Activated CD4-positive, alpha-beta memory T cell treated with anti-CD3 and anti-CD28 coated beads for 36 hours (primary cell): ENCODE results near the gene ACOT7. TPM values are rescaled to one million over a fixed set of nuclear protein-coding genes. Genes with fewer than 3 reads are reported as not detected.
"Not testable (repeated sequence)": the region's sequence is repeated elsewhere in the genome, so short reads cannot be mapped to it uniquely, and the experiment has no call there.

Source experiments
- CTCF ChIA-PET: fragments of 350-600 bp; sonication (Branson Sonifier 250); formaldehyde crosslinking; loops from one replicate; lab custom pipeline; 2021; ENCODE audit warnings: antibody characterized with exemption, inconsistent platforms; lab: Charles Lee
- POLR2A ChIA-PET: fragments of 350-600 bp; sonication (Branson Sonifier 250); formaldehyde crosslinking; loops from one replicate; lab custom pipeline; 2021; ENCODE audit warnings: antibody characterized with exemption; lab: Charles Lee
- DNase-seq: peaks from one replicate; pipeline ENCODE4 v3.0.0-alpha.2; 2020
- H3K27ac Mint-ChIP-seq: one replicate; pipeline ENCODE4 v1.8.0; 2021; ENCODE audit warnings: mixed read lengths
- H3K27me3 Mint-ChIP-seq: one replicate; pipeline ENCODE4 v1.8.0; 2021; ENCODE audit warnings: mixed read lengths
- H3K36me3 Mint-ChIP-seq: one replicate; pipeline ENCODE4 v1.8.0; 2021; ENCODE audit warnings: mixed read lengths
- H3K4me1 Mint-ChIP-seq: one replicate; pipeline ENCODE4 v1.8.0; 2021; ENCODE audit warnings: low read depth, mixed read lengths
- H3K4me3 Mint-ChIP-seq: one replicate; pipeline ENCODE4 v1.8.0; 2021; ENCODE audit warnings: mild to moderate bottlenecking, mixed read lengths
- H3K9me3 Mint-ChIP-seq: one replicate; pipeline ENCODE4 v1.8.0; 2021; ENCODE audit warnings: mixed read lengths
- intact Hi-C: fragments of 100-400 bp; cut with micrococcal nuclease; formaldehyde crosslinking; loops from one replicate; pipeline ENCODE4 v1.15.1; 2023
- total RNA-seq, 2 experiments: library from RNA; stranded (reverse); gene quantifications; one replicate each; pipeline ENCODE4 v1.2.3, GENCODE V29; 2021

ACOT7 gene
- total RNA-seq, 2 experiments from 2014 or later = 93.8 to 94.6 TPM

DNA sequence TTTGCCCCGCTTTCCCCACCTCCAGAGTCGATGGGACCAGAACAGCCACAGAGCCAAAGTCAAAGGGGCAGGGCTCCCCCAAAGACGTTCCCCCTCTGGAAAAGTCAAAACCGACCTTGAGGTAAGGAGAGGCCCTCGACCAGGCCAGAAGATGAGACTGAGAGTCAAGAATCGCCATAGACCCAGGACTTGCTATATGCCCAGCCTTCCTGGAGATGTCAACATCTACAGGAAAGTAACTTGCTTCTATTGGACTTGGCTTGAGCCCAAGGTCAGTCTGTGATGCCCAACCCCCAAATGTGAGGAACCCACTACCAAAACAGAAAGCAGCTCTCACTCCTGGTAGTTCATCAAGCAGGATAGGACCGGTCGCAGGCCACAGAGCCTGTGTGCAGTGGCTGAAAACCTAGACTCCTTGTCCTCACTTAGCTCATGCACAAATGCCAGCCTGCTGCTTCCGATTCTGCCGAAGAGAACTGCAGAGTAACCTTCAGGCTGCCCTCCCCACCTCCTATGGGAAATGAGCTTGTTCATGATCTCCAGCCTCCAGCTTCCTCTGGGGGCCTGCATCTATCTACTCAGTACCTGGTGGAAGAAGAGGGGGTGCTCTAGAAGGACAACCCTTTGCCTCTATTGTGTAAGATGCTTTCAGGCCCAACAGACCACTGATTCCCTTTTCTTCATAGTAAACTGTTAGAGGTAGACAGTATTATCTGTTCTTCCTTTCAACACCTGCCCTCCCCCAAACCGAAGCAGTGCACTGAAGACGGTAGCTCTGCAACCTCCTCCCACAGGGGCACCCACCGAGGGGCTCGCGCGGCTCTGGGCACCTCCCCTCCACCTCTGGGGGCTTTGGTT is 1.4 kb downstream of the ACOT7 start:
- Mint-ChIP-seq H3K4me3 (peak overlapping the region; percentile 84), H3K27me3 (no peaks in the 10 kb centered on the region), H3K4me1 (peaks cover 20% of the 10 kb centered on the region), H3K36me3 (no peaks in the 10 kb centered on the region), H3K27ac (no peak overlapping the region), H3K9me3 (no peaks in the 10 kb centered on the region)
- CTCF ChIA-PET = interaction anchor here (0.6 to 6.1 kb wide), 12 partner anchors 8 to 186 kb away, joined by 3 to 47 read pairs (median 4); partner anchors contain the start of genes ICMT and RNF207
- DNase-seq = peak; percentile 17
- POLR2A ChIA-PET = interaction anchor here (1.2 to 4.6 kb wide), 4 partner anchors 10 to 193 kb away, joined by 3 to 34 read pairs (median 3); partner anchors contain the start of gene RPL22
- intact Hi-C loops = loop anchor here (2.0 to 5.0 kb wide), 3 partner anchors 73 to 400 kb away; partner anchors contain the start of gene NPHP4

DNA sequence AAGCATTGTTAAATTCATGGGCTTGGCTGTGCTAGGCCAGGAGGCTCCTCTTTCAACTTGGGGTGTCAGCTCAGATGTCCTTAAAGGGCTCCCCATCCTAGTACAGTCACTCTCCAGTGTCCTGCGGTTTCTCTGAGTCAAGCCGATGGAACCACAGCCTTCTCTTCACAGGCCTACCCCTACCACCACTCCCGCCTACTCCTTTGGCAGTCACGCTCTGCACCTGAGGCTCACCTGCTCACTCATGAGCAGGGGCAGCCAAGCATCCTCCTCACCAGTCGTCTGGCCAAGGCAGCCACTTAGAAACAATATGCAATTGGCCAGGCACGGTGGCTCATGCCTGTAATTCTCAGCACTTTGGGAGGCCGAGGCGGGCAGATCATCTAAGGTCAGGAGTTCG is 3.6 kb downstream of the ACOT7 start:
- H3K36me3 Mint-ChIP-seq = no peaks in the 10 kb centered on the region
- no peaks in the 10 kb centered on the region for H3K9me3 Mint-ChIP-seq
- POLR2A ChIA-PET = no interaction called here
- CTCF ChIA-PET = interaction anchor here (6.1 kb wide), 1 partner anchor 29 kb away, joined by 47 read pairs; no protein-coding TSS in a partner anchor
- H3K27me3 Mint-ChIP-seq = no peaks in the 10 kb centered on the region
- intact Hi-C loops = loop anchor here (5.0 kb wide), 1 partner anchor 398 kb away; the partner anchor contains the start of gene NPHP4
- DNase-seq = no peak
- peaks cover 17% of the 10 kb centered on the region for H3K4me1 Mint-ChIP-seq
- H3K4me3 Mint-ChIP-seq = no peak overlapping the region
- no peak overlapping the region for H3K27ac Mint-ChIP-seq

DNA sequence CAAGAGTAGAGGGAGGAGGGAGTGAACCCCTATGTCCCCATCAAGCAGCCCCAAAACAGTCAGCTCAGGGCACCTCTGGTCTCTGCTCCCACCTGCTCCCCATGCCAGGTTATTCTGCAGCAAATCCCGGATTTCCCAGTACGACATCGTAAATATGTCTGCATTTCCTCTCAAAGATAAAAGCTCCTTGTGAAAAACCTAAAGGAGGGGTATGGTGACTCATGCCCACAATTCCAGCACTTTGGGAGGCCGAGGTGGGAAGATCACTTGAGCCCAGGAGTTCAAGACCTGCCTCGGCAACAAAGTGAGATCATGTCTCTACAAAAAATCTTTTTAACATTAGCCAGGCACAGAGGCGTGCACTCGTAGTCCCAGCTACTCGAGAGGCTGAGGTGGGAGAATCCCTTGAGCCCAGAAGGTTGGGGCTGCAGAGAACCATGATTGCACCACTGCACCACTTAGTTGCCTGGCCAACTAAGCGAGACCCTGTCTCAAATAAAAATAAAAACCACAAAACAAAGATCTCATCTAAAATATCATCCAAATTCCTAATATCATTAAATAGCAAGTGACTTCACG is 7.1 kb downstream of the ACOT7 start:
- Mint-ChIP-seq H3K4me3 (no peak overlapping the region), H3K27ac (no peak overlapping the region)

DNA sequence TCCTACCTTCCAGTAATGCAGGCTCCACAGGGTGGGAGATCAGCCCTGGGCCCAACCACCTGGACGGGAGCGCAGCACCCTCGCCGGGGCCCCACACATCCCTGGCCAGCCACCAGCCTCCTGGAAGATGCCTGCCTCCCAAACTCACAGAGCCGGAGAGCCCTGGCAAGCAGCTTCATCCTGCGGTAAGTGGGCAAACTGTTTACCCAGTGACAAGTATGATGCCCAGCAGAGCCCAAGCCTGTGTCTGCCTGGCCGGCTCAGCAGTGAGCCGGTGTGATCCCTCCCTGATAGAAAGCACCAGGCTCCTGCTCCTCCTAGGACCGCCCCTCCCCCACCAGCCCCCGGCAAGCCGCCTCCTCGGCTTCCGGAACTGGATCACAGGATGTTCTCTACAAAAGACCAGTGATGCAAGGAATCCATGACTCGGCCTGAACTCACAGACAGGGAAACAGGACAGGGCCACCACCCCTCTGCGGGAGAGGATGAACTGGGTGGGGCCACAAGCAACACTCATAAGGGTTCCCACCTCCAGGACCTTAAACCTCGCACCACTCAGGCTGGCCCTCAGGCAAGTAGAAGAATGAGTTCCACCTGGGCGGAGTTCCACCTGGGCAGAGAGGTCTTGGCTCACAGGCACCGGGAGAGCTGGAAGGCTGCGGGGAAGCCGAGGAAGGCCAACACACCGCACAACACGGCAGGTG is 7.9 kb downstream of the ACOT7 start:
- CTCF ChIA-PET = no interaction called here
- POLR2A ChIA-PET = no interaction called here
- H3K27me3 Mint-ChIP-seq = no peaks in the 10 kb centered on the region
- no peaks in the 10 kb centered on the region for H3K36me3 Mint-ChIP-seq
- H3K4me3 Mint-ChIP-seq = no peak overlapping the region
- no peak overlapping the region for H3K27ac Mint-ChIP-seq
- no peaks in the 10 kb centered on the region for H3K4me1 Mint-ChIP-seq
- H3K9me3 Mint-ChIP-seq = no peaks in the 10 kb centered on the region
- intact Hi-C loops = no loop called here
- no peak for DNase-seq

More for the DNA sequence above, 7.1 kb downstream of the ACOT7 start:
- Mint-ChIP-seq H3K36me3 (no peaks in the 10 kb centered on the region), H3K27me3 (no peaks in the 10 kb centered on the region), H3K9me3 (no peaks in the 10 kb centered on the region), H3K4me1 (no peaks in the 10 kb centered on the region)
- intact Hi-C loops = no loop called here
- POLR2A ChIA-PET = interaction anchor here (0.6 kb wide), 1 partner anchor 22 kb away, joined by 3 read pairs; no protein-coding TSS in a partner anchor
- no peak for DNase-seq
- CTCF ChIA-PET = no interaction called here

DNA sequence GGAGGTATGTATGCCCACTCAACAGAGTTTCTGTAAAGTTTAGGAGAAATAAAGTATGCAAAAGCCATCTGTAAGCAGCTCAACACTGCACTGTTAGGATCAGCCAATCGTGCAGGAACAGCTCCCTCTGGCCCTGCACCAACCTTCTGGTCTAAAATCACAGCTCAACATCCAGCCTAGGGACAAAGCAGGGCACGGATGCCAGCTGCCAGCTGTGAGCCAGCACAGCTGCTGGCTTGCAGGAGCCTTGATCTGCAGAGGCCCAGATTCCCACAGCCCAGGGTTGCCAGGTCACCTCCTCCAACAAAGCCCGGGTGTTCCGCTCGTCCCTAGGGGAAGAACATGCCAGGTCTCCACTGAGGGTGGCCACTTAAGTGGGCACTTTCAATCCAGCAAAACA is 8.6 kb downstream of the ACOT7 start:
- POLR2A ChIA-PET = interaction anchor here (0.9 kb wide), 1 partner anchor 10 kb away, joined by 3 read pairs; no protein-coding TSS in a partner anchor
- CTCF ChIA-PET = interaction anchor here (1.3 kb wide), 1 partner anchor 38 kb away, joined by 3 read pairs; no protein-coding TSS in a partner anchor
- DNase-seq = no peak
- intact Hi-C loops = no loop called here
- Mint-ChIP-seq H3K4me3 (no peak overlapping the region), H3K4me1 (no peaks in the 10 kb centered on the region), H3K27me3 (no peaks in the 10 kb centered on the region), H3K27ac (no peak overlapping the region), H3K36me3 (no peaks in the 10 kb centered on the region), H3K9me3 (peaks cover 2% of the 10 kb centered on the region)

DNA sequence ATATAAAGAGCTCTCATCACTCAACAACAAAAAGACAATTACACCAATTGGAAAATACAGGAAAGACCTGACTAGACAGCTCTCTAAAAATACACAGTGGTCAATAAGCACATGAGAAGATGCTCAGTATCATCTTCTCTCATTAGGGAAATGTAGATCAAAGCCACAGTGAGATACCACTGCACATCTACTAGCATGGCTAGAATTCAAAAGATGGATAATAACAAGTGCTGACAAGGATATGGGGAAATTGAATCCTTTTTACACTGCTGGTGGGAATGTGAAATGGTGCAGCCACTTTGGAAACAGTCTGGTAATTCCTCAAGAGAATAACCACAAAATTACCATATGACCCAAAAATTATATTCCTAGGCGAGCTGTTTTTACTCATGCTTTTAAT is 9.4 kb downstream of the ACOT7 start:
- H3K4me1 Mint-ChIP-seq = no peaks in the 10 kb centered on the region
- no peak overlapping the region for H3K27ac Mint-ChIP-seq
- CTCF ChIA-PET = interaction anchor here (0.8 to 1.3 kb wide), 3 partner anchors 9 to 137 kb away, joined by 3 read pairs; partner anchors contain the start of gene ACOT7
- peaks cover 5% of the 10 kb centered on the region for H3K9me3 Mint-ChIP-seq
- POLR2A ChIA-PET = interaction anchor here (0.9 kb wide), 1 partner anchor 11 kb away, joined by 3 read pairs; no protein-coding TSS in a partner anchor
- no peak overlapping the region for H3K4me3 Mint-ChIP-seq
- H3K36me3 Mint-ChIP-seq = no peaks in the 10 kb centered on the region
- no peaks in the 10 kb centered on the region for H3K27me3 Mint-ChIP-seq
- no peak for DNase-seq
- intact Hi-C loops = no loop called here

DNA sequence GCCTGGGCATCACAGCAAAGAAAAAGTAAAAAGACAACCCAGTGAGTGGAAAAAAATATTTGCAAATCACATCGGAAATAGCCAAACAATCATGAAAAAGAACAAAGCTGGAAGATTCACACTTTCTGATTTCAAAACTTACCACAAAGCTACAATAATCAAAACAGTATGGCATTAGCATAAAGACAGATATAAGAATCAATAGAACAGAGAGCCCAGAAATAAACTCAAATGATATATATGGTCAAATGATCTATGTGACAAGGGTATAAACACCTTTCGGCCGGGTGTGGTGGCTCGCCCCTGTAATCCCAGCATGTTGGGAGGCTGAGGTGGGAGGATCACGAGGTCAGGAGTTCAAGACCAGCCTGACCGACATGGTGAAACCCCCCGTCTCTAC is 13.5 kb downstream of the ACOT7 start:
- ChIA-PET POLR2A (no interaction called here), CTCF (interaction anchor here (0.9 to 1.7 kb wide), 2 partner anchors 18 to 21 kb away, joined by 3 read pairs; no protein-coding TSS in a partner anchor)
- no peak overlapping the region for H3K4me3 Mint-ChIP-seq
- intact Hi-C loops = no loop called here
- peaks cover 5% of the 10 kb centered on the region for H3K9me3 Mint-ChIP-seq
- no peaks in the 10 kb centered on the region for H3K4me1 Mint-ChIP-seq
- DNase-seq = no peak
- H3K27ac Mint-ChIP-seq = no peak overlapping the region
- no peaks in the 10 kb centered on the region for H3K27me3 Mint-ChIP-seq
- no peaks in the 10 kb centered on the region for H3K36me3 Mint-ChIP-seq

DNA sequence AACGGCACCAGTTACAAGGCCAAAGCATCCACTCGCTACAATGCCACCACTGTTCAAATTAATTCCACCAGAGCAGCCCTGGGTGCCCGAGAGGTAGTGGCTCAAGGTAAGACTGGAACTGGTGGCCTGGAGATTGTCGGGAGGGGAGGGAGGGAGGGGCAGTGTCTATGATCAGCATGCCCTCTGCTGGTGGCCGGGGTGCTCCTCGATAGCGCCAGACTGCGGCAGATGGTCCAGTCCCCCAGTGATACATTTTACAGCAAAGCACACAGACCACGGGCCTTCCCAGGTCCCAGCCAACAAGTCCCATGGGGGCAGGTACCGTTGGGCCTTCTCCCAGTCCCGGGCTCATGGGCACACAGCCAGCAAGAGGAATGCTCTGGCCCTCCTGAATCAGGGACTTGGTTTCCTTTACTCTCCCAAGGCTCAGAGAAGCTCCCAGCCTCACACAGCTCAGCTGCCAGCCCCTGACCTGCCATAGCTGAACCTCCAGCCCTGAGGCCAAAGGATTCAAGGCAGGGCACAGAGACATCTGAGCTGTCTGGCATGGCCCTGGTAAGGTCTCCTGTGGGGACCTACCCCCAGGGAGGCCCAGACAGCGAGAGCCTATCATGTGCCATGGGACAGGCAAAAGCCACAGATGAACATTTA is 15.3 kb downstream of the ACOT7 start:
- no peak for DNase-seq
- no peak overlapping the region for H3K27ac Mint-ChIP-seq
- peaks cover 5% of the 10 kb centered on the region for H3K9me3 Mint-ChIP-seq
- POLR2A ChIA-PET = no interaction called here
- no peak overlapping the region for H3K4me3 Mint-ChIP-seq
- H3K4me1 Mint-ChIP-seq = no peaks in the 10 kb centered on the region
- no peaks in the 10 kb centered on the region for H3K27me3 Mint-ChIP-seq
- CTCF ChIA-PET = interaction anchor here (0.9 to 1.7 kb wide), 3 partner anchors 16 to 30 kb away, joined by 3 to 4 read pairs (median 3); no protein-coding TSS in a partner anchor
- intact Hi-C loops = no loop called here
- H3K36me3 Mint-ChIP-seq = no peaks in the 10 kb centered on the region

DNA sequence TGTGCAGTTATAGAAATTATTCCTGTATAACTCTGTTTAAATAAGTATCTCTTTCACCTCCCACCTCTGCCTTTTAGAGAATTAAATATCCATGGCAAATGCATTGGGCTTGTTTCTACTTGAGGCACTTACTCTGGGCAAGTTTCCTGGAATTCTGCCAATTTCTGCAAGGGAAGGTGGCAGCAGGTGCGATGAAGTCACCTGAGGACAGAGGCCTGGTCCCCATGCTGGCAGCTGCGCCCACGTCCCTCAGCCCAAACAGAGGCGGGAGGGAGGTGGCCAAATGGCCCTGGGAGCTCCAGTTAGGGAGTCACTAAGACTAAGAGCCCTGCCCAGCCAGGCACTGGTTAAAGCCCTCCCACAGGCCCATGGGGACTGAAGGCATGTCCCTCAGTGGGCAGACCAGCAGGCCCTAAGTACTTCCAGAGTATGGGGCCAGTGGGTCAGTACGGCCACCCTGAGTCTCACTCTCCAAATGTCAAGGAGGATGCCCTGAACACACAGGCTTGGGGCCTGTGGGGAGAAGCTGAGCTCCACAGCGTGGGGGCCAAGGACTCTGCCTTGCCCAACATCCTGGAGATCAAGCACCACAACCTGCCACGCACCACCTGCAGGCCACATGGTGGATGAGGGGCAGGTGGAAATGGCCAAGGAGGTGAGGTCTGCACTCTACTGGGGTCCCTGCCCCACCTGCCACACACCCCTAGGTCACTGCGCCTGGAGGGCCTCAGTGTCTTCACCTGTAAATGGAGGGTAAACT is 19.4 kb downstream of the ACOT7 start:
- DNase-seq = no peak
- no peak overlapping the region for H3K4me3 Mint-ChIP-seq
- no peaks in the 10 kb centered on the region for H3K4me1 Mint-ChIP-seq
- ChIA-PET CTCF (no interaction called here), POLR2A (no interaction called here)
- intact Hi-C loops = no loop called here
- H3K27me3 Mint-ChIP-seq = no peaks in the 10 kb centered on the region
- H3K36me3 Mint-ChIP-seq = no peaks in the 10 kb centered on the region
- H3K27ac Mint-ChIP-seq = no peak overlapping the region
- no peaks in the 10 kb centered on the region for H3K9me3 Mint-ChIP-seq

DNA sequence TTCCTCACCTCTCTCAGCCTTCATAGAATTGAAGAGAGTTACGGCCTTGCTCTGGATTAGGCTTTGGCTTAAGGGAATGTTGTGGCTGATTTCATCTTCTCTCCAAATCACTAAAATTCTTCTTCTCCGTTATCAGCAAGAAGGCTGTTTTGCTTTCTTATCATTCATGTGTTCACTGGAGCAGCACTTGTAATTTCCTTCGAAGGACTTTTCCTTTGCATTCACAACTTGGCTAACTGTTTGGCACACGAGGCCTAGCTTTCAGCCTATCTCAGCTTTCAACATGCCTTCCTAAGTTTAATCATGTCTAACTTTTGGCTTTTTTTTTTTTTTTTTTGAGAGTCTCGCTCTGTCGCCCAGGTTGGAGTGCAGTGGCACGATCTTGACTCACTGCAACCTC is 21.3 kb downstream of the ACOT7 start:
- H3K4me1 Mint-ChIP-seq, H3K27me3 Mint-ChIP-seq, H3K36me3 Mint-ChIP-seq, POLR2A ChIA-PET, intact Hi-C loops, DNase-seq, CTCF ChIA-PET, H3K9me3 Mint-ChIP-seq, H3K27ac Mint-ChIP-seq, H3K4me3 Mint-ChIP-seq: not testable (repeated sequence)

DNA sequence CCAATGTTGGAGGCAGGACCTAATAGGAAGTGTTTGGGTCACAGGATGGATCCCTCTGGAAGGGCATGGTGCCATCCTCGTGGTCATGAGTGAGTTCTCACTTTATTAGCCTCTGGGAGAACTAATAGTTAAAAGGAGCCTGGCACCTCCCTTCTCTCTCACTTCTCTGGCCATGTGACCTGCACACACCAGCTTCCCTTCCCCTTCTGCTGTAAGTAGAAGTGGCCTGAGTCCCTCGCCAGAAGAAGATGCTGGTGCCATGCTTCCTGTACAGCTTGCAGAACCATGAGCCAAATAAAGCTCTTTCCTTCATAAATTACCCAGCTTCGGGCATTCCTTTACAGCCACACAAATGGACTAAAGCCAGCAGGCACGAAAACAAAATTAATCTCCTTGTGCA is 23.6 kb downstream of the ACOT7 start:
- Mint-ChIP-seq H3K9me3 (peaks cover 4% of the 10 kb centered on the region), H3K4me3 (no peak overlapping the region), H3K4me1 (peaks cover 5% of the 10 kb centered on the region), H3K27me3 (no peaks in the 10 kb centered on the region), H3K27ac (no peak overlapping the region), H3K36me3 (peaks cover 2% of the 10 kb centered on the region)
- ChIA-PET CTCF (no interaction called here), POLR2A (no interaction called here)
- intact Hi-C loops = no loop called here
- DNase-seq = no peak
